ENCODE data around the gene CHORDC1.

DNA sequence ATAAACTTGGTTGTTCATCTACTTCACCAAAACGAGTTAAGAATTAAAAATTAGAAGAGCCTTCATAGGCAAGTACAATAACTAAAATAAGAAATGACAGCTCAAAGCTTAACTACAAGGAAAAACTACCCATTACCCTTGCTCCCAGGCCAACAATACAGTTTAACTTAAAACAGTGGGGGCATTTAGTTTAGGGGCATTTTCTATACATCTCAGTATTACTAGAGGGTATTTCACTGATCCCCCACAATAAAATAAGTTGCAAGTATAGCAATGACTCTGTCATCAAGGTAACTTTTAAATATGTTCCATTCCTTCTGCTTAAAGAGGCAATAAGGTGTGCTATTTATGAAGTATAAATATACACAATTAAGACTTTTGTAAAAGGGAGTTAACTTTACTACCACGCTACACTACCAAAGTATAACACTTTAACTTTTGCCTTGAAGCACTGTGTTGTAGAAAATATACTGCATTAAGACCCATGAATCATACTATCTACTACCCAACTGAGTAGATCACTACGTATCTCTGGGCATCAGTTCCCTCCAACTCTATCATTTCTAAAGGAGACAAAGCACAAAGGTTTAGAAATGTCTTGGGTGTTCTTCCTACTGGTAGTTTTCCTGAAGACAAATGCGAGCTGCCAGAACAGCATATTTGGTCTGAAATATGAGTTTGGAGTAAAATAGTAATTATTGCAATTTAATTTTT lies 29.8 kb downstream of the CHORDC1 start:
- TF ChIP-seq, protein P1, sequence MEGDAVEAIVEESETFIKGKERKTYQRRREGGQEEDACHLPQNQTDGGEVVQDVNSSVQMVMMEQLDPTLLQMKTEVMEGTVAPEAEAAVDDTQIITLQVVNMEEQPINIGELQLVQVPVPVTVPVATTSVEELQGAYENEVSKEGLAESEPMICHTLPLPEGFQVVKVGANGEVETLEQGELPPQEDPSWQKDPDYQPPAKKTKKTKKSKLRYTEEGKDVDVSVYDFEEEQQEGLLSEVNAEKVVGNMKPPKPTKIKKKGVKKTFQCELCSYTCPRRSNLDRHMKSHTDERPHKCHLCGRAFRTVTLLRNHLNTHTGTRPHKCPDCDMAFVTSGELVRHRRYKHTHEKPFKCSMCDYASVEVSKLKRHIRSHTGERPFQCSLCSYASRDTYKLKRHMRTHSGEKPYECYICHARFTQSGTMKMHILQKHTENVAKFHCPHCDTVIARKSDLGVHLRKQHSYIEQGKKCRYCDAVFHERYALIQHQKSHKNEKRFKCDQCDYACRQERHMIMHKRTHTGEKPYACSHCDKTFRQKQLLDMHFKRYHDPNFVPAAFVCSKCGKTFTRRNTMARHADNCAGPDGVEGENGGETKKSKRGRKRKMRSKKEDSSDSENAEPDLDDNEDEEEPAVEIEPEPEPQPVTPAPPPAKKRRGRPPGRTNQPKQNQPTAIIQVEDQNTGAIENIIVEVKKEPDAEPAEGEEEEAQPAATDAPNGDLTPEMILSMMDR (IDR thresholded peaks at IDR 0.05), result no peak
- no peak for TF ChIP-seq POLR2A (IDR thresholded peaks at IDR 0.05)

All from lower leg skin (tissue), 3 donors.